Measurements from ENCODE around the gene HOXD4. TPM values are rescaled to one million over a fixed set of nuclear protein-coding genes. Genes with fewer than 3 reads are reported as not detected.

HOXD4 gene
- polyA plus RNA-seq, 12 donors, result 4.9 to 14.8 (median 5.9) TPM; not detected in 1

- no peak for DNase-seq
These were observed 18.4 kb downstream of the HOXD4 start for GRCh38 chr2:176169711-176170110.

- no peak for DNase-seq
These were observed 19.4 kb downstream of the HOXD4 start for GRCh38 chr2:176170602-176171305.

- DNase-seq, result no peak
These were observed 20.1 kb downstream of the HOXD4 start for GRCh38 chr2:176171351-176172006.

GRCh38 chr2:176172007-176172894, 20.9 kb downstream of the HOXD4 start:
- no peak for DNase-seq

- DNase-seq, result no peak
These were observed 21.7 kb downstream of the HOXD4 start for GRCh38 chr2:176172895-176173566.

GRCh38 chr2:176173567-176174381, 22.4 kb downstream of the HOXD4 start:
- no peak for DNase-seq

- no peak for DNase-seq
These were observed 23.1 kb downstream of the HOXD4 start for GRCh38 chr2:176174382-176174823.

- no peak for DNase-seq
These were observed 23.7 kb downstream of the HOXD4 start for GRCh38 chr2:176174824-176175708.

- DNase-seq, result no peak
These were observed 24.6 kb downstream of the HOXD4 start for GRCh38 chr2:176175709-176176607.

GRCh38 chr2:176177580-176178037, 26.3 kb downstream of the HOXD4 start:
- no peak for DNase-seq

- no peak for DNase-seq
These were observed 26.8 kb downstream of the HOXD4 start for GRCh38 chr2:176178038-176178756.

- no peak for DNase-seq
These were observed 27.5 kb downstream of the HOXD4 start for GRCh38 chr2:176178757-176179295.

- DNase-seq, result no peak
These were observed 30.2 kb downstream of the HOXD4 start for GRCh38 chr2:176181551-176181950.

- no peak for DNase-seq
These were observed 31.3 kb downstream of the HOXD4 start for GRCh38 chr2:176182671-176183070.

GRCh38 chr2:176184749-176185148, 33.4 kb downstream of the HOXD4 start:
- DNase-seq, result no peak

GRCh38 chr2:176186024-176186423, 34.7 kb downstream of the HOXD4 start:
- no peak for DNase-seq

- DNase-seq, result no peak
These were observed 36.0 kb downstream of the HOXD4 start for GRCh38 chr2:176187200-176187898.
